Heart right ventricle (tissue), 16 donors: ENCODE data around the gene KRTAP26-1. TPM values are rescaled to one million over a fixed set of nuclear protein-coding genes. Genes with fewer than 3 reads are reported as not detected.

Experiments used
- ATAC-seq, 8 donors: fragments of 200-7000 bp; cut with Tn5 transposase; one replicate each; pipeline ENCODE4 v1.9.1; 2020; ENCODE audit warnings: mild to moderate bottlenecking in 8 of 8, moderate library complexity in 8 of 8, moderate number of reproducible peaks in 1 of 8
- DNase-seq, 2 donors: peaks; one replicate each; pipeline ENCODE4 v3.0.0-alpha.2; 2020
- H3K27ac ChIP-seq, 10 donors: fragments of 200-600 bp; sonication (generic) in 2 of 10; one replicate each; pipeline versions ENCODE4 v1.5.0 to v1.8.0; 2020 to 2022; ENCODE audit warnings: mild to moderate bottlenecking in 3 of 10
- H3K27me3 ChIP-seq, 7 donors: fragments of 200-600 bp; one replicate each; pipeline ENCODE4 v1.8.0; 2021 to 2022; ENCODE audit warnings: mild to moderate bottlenecking in 2 of 7
- H3K36me3 ChIP-seq, 9 donors: fragments of 200-600 bp; sonication (generic) in 1 of 9; one replicate each; pipeline versions ENCODE4 v1.5.0 to v1.8.0; 2020 to 2022; ENCODE audit warnings: mild to moderate bottlenecking in 2 of 9
- H3K4me1 ChIP-seq, 9 donors: fragments of 200-600 bp; sonication (generic) in 1 of 9; one replicate each; pipeline versions ENCODE4 v1.5.0 to v1.8.0; 2020 to 2022; ENCODE audit warnings: mild to moderate bottlenecking in 4 of 9
- H3K4me3 ChIP-seq, 10 donors: fragments of 200-600 bp; sonication (generic) in 2 of 10; one replicate each; pipeline versions ENCODE4 v1.5.0 to v1.8.0; 2020 to 2022; ENCODE audit warnings: mild to moderate bottlenecking in 7 of 10, moderate library complexity in 2 of 10
- H3K9me3 ChIP-seq, 11 donors: fragments of 200-600 bp in 10 of 11; sonication (generic) in 2 of 11; one replicate each; pipeline versions ENCODE4 v1.5.0 to v1.8.0; 2013 to 2022; ENCODE audit warnings: mild to moderate bottlenecking in 2 of 11, control low read depth in 1 of 11, moderate library complexity in 1 of 11
- WGBS, 2 donors: extraction: QIAGEN DNeasy Blood & Tissue Kit; methylation state at CpG; one replicate each; pipeline ENCODE4 v1.1.7; 2013; ENCODE audit warnings: inconsistent platforms in 1 of 2; 5-methylcytosine and 5-hydroxymethylcytosine counted together
- intact Hi-C, 10 donors: fragments of 100-400 bp; cut with DNase I; formaldehyde crosslinking; loops; one replicate each; pipeline versions ENCODE4 v1.11.1 to v1.14.2; 2022
- polyA plus RNA-seq, 2 donors: library from polyadenylated mRNA; stranded (reverse); fragments of 200-250 nt; gene quantifications; one replicate each; pipeline ENCODE4 v1.2.3, GENCODE V29; 2013
- total RNA-seq, 10 donors: library from RNA; stranded (reverse); fragmentation: NEBNext Ultra II Directional in 3 of 10; extraction: Animal tissue kit (Norgen Biotek cat#: 25700) in 3 of 10; gene quantifications; one replicate each; pipeline versions ENCODE4 v1.2.1 to v1.2.4, GENCODE V29; 2021 to 2023
- TF ChIP-seq, protein P1 (sequence below), 9 donors: fragments of 200-600 bp; sonication (generic) in 2 of 9; IDR thresholded peaks; one replicate each; pipeline versions ENCODE4 v1.5.0 to v1.8.0; 2021 to 2022; ENCODE audit warnings: antibody characterized with exemption in 9 of 9, mild to moderate bottlenecking in 5 of 9, moderate library complexity in 1 of 9
- donor health status: Arrhythmogenic right ventricular cardiomyopathy.
- donor health status: ischemic (EF 13 %, LVEDD 7.1; RV severe dilation, severe dysfunction).
- donor health status: healthy with polysubstance abuse.
- donor health status: DM: no; HTN: yes; CAD: no.
- donor health status: DM: no; HTN: no; CAD: no.
- donor health status: ischemic (EF 25% LVEDD 6.9; RV normal size, moderate dysfunction).
- donor health status: ischemic (EF 25% LVEDD 5.7; RV mildly dilated, moderate dysfunction).
- donor health status: healthy.
- donor health status: DM: yes; HTN: yes; CAD: no.
- donor health status: Ischemic cardiomyopathy.
- donor health status: ischemic (EF 35%, LVEDD 5.7; RV mildly dilated, moderate dysfunction).
- donor health status: nonischemic (EF 11% LVEDD 7.7; RV severe dilation, severe dysfunction).
- donor health status: DM: yes; HTN: yes; CAD: no.
- donor health status: PGD.
- donor health status: ischemic (EF 29% LVEDD 5.4; RV normal size, mild dysfunction).
- donor health status: nonischemic (EF 23%, LVEDD 6.1; RV moderate dilation, normal function).

The KRTAP26-1 gene
- total and polyA plus RNA-seq, 12 donors, result not detected

DNA sequence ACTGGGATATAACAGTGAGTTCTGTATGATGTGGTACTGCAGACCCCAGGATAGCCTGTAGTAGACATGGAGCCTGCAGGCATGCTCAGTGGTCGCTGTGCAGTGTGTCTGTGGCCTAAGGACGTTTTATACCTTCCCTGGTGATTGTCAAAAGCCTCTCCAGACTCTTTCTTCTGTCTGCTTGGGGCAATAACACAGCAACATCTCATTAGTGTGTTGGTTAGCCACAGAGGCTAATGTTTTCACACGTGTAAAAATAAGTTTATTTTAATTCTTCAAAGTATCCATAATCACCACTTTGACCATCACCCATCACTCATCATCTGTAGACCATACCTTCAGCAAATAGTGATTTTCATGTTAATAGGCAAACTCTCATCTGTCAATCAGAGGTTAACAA, 37.3 kb downstream of the KRTAP26-1 start, which contains the start of gene KRTAP24-1:
Gene KRTAP24-1 (minus strand): TSS at position 101 of the 400 bp plus-strand sequence. CDS start 18 bp downstream, at position 83.
- ATAC-seq (no peak), DNase-seq (no peak)
- WGBS, 2 donors, result 47 to 60% methylated on average over 3 of the region's 3 CpGs
- Histone ChIP-seq H3K27ac (no peak within 1 kb of the TSS), H3K36me3 (no peaks in the 10 kb centered on the region), H3K4me3 (no peak within 1 kb of the TSS), H3K27me3 (no peaks in the 10 kb centered on the region), H3K9me3 (peaks cover 0 to 7% (median 0%) of the 10 kb centered on the region in 11 donors), H3K4me1 (no peaks in the 10 kb centered on the region)
- TF ChIP-seq, protein P1, sequence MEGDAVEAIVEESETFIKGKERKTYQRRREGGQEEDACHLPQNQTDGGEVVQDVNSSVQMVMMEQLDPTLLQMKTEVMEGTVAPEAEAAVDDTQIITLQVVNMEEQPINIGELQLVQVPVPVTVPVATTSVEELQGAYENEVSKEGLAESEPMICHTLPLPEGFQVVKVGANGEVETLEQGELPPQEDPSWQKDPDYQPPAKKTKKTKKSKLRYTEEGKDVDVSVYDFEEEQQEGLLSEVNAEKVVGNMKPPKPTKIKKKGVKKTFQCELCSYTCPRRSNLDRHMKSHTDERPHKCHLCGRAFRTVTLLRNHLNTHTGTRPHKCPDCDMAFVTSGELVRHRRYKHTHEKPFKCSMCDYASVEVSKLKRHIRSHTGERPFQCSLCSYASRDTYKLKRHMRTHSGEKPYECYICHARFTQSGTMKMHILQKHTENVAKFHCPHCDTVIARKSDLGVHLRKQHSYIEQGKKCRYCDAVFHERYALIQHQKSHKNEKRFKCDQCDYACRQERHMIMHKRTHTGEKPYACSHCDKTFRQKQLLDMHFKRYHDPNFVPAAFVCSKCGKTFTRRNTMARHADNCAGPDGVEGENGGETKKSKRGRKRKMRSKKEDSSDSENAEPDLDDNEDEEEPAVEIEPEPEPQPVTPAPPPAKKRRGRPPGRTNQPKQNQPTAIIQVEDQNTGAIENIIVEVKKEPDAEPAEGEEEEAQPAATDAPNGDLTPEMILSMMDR (IDR thresholded peaks at IDR 0.05), result no peak
- intact Hi-C loops, result no loop called here

DNA sequence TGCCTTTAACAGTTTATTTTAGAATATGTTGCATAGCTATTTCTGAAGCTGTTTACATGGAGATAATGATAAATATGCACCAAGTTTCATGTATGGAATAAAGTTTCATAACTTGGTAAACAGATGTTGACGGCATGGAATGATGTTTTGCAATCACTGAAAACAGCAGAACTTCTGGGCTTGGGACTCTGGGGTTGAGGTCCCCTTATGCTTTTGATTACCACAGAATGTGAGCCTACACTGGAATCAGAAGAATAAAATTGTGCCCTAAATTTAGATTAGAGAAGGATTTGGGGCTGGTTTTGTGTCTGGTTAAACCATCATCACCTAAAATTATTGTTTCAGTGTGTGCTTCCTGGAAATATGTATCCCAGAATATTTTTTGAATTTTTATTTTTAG, 48.5 kb downstream of the KRTAP26-1 start:
- Histone ChIP-seq H3K27ac (no peak overlapping the region), H3K9me3 (peaks cover 0 to 6% (median 0%) of the 10 kb centered on the region in 11 donors), H3K27me3 (no peaks in the 10 kb centered on the region), H3K4me1 (no peaks in the 10 kb centered on the region), H3K36me3 (no peaks in the 10 kb centered on the region), H3K4me3 (no peak overlapping the region)
- TF ChIP-seq, protein P1 (IDR thresholded peaks at IDR 0.05), result no peak
- intact Hi-C loops, result no loop called here
- DNase-seq (no peak), ATAC-seq (no peak)
- WGBS, 2 donors, result 85 to 89% methylated on average over 1 of the region's 1 CpG

DNA sequence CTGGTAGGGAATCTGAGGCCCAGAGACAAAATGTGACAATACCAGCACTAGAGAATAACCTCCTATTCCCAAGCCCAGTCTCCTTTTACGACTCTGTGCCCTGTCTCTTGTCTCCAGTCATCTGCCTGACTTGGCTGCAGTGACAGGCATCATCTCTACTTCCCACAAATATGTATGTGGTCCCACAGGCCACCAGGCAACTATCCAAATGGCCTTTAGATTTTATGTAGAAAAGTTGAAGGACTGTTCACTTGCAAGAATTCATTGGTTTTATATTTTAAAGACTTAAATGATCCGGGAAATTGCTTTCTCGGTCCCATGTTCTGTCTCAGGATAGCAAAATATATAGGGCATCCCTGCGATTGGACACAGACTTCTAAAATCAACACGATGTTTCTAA, 49.0 kb downstream of the KRTAP26-1 start:
- ATAC-seq (no peak), DNase-seq (no peak)
- intact Hi-C loops, result no loop called here
- H3K9me3 ChIP-seq, result peaks cover 0 to 11% (median 0%) of the 10 kb centered on the region in 11 donors
- H3K4me3 ChIP-seq, result no peak overlapping the region
- TF ChIP-seq, protein P1 (IDR thresholded peaks at IDR 0.05), result no peak
- H3K36me3 ChIP-seq, result no peaks in the 10 kb centered on the region
- H3K27ac ChIP-seq, result no peak overlapping the region
- WGBS, 2 donors, result 71 to 72% methylated on average over 5 of the region's 5 CpGs
- H3K27me3 ChIP-seq, result no peaks in the 10 kb centered on the region
- H3K4me1 ChIP-seq, result no peaks in the 10 kb centered on the region

DNA sequence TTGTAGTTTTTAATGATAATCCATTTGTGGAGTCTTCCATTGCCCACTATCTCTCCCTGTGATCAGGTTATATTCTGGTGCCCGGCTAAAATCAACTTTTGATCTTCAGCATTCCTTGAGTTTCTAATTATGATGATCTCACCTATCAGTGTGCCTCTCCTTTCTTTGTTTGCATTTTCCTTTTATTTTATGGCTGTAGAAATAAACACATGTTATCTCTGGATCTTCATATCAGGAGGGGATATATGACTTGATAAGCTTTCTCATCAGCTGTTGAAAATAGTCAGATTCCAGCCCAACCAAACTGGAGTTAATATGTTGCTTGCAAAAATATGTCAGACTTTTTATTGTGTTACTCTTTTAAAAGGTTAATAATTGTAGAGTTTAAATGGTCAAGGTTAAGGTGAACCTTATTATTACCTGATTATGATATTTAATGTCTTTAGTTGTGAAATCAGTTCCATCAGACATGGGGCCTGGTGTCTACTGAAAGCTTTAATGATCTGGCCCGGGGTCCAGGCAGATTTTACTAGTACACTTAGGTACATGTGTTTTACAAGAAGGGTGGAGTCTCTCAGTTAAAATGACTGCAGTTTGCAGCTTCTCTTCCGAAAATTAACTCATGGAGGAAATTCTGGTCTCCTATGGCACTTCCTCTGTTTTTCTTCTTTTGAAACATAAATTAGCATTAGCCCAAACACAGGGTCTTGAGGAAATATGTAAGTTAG, 50.1 kb downstream of the KRTAP26-1 start:
- intact Hi-C loops, result loop anchor here in 1 of 10 donors (10.0 kb wide), 1 partner anchor 195 kb away; no protein-coding TSS in a partner anchor
- WGBS, 2 donors, result 70 to 82% methylated on average over 3 of the region's 3 CpGs
- H3K27me3 ChIP-seq, result no peaks in the 10 kb centered on the region
- no peak overlapping the region for H3K4me3 ChIP-seq
- no peak overlapping the region for H3K27ac ChIP-seq
- H3K4me1 ChIP-seq, result no peaks in the 10 kb centered on the region
- TF ChIP-seq, protein P1 (IDR thresholded peaks at IDR 0.05), result no peak
- DNase-seq (no peak), ATAC-seq (no peak)
- no peaks in the 10 kb centered on the region for H3K36me3 ChIP-seq
- peaks cover 0 to 23% (median 0%) of the 10 kb centered on the region in 11 donors for H3K9me3 ChIP-seq

Other genes with a start within 250 kb of the KRTAP26-1 start
- not detected for gene CLDN17, start 153.5 kb downstream of the KRTAP26-1 start, total RNA-seq
- not detected for gene CLDN17, start 153.5 kb downstream of the KRTAP26-1 start, polyA plus RNA-seq
- not detected for gene CLDN8, start 104.2 kb downstream of the KRTAP26-1 start, total RNA-seq
- not detected for gene CLDN8, start 104.2 kb downstream of the KRTAP26-1 start, polyA plus RNA-seq
- not detected for gene KRTAP24-1, start 37.4 kb downstream of the KRTAP26-1 start, total RNA-seq
- gene KRTAP24-1, start 37.4 kb downstream of the KRTAP26-1 start, polyA plus RNA-seq, result not detected
- not detected for gene KRTAP25-1, start 30.8 kb downstream of the KRTAP26-1 start, total RNA-seq
- gene KRTAP25-1, start 30.8 kb downstream of the KRTAP26-1 start, polyA plus RNA-seq, result not detected
- gene KRTAP27-1, start 17.4 kb upstream of the KRTAP26-1 start, total RNA-seq, result not detected
- not detected for gene KRTAP27-1, start 17.4 kb upstream of the KRTAP26-1 start, polyA plus RNA-seq
- gene KRTAP23-1, start 28.3 kb upstream of the KRTAP26-1 start, total RNA-seq, result not detected
- gene KRTAP23-1, start 28.3 kb upstream of the KRTAP26-1 start, polyA plus RNA-seq, result not detected
- gene KRTAP13-2, start 52.0 kb upstream of the KRTAP26-1 start, total RNA-seq, result not detected
- gene KRTAP13-2, start 52.0 kb upstream of the KRTAP26-1 start, polyA plus RNA-seq, result not detected
- not detected for gene KRTAP13-1, start 75.7 kb upstream of the KRTAP26-1 start, total RNA-seq
- not detected for gene KRTAP13-1, start 75.7 kb upstream of the KRTAP26-1 start, polyA plus RNA-seq
- gene KRTAP13-3, start 105.6 kb upstream of the KRTAP26-1 start, total RNA-seq, result not detected
- not detected for gene KRTAP13-3, start 105.6 kb upstream of the KRTAP26-1 start, polyA plus RNA-seq
- not detected for gene KRTAP13-4, start 109.9 kb upstream of the KRTAP26-1 start, total RNA-seq
- gene KRTAP13-4, start 109.9 kb upstream of the KRTAP26-1 start, polyA plus RNA-seq, result not detected
- gene KRTAP15-1, start 120.0 kb upstream of the KRTAP26-1 start, total RNA-seq, result not detected
- not detected for gene KRTAP15-1, start 120.0 kb upstream of the KRTAP26-1 start, polyA plus RNA-seq
- gene KRTAP19-1, start 160.1 kb upstream of the KRTAP26-1 start, total RNA-seq, result not detected
- not detected for gene KRTAP19-1, start 160.1 kb upstream of the KRTAP26-1 start, polyA plus RNA-seq
- not detected for gene KRTAP19-2, start 167.1 kb upstream of the KRTAP26-1 start, total RNA-seq
- not detected for gene KRTAP19-2, start 167.1 kb upstream of the KRTAP26-1 start, polyA plus RNA-seq
- not detected for gene KRTAP19-3, start 171.7 kb upstream of the KRTAP26-1 start, total RNA-seq
- gene KRTAP19-3, start 171.7 kb upstream of the KRTAP26-1 start, polyA plus RNA-seq, result not detected
- gene KRTAP19-4, start 176.8 kb upstream of the KRTAP26-1 start, total RNA-seq, result not detected
- gene KRTAP19-4, start 176.8 kb upstream of the KRTAP26-1 start, polyA plus RNA-seq, result not detected
- gene KRTAP19-5, start 181.8 kb upstream of the KRTAP26-1 start, total RNA-seq, result not detected
- not detected for gene KRTAP19-5, start 181.8 kb upstream of the KRTAP26-1 start, polyA plus RNA-seq
- not detected for gene KRTAP19-6, start 221.5 kb upstream of the KRTAP26-1 start, total RNA-seq
- not detected for gene KRTAP19-6, start 221.5 kb upstream of the KRTAP26-1 start, polyA plus RNA-seq
- gene KRTAP19-7, start 241.0 kb upstream of the KRTAP26-1 start, total RNA-seq, result not detected
- not detected for gene KRTAP19-7, start 241.0 kb upstream of the KRTAP26-1 start, polyA plus RNA-seq